HL-60 (cell line): Measurements from ENCODE around the gene LMAN2.

Experiments used
- GABPA ChIP-seq: IDR thresholded peaks from 2 replicates; pipeline ENCODE4 v1.6.1; 2012; ENCODE audit warnings: low read depth
- POLR2AphosphoS5 ChIP-seq: IDR thresholded peaks from 2 replicates; pipeline ENCODE4 v1.6.1; 2012; ENCODE audit warnings: low read depth
- SPI1 ChIP-seq: IDR thresholded peaks from 2 replicates; pipeline ENCODE4 v1.6.1; 2012; ENCODE audit warnings: low read depth, mild to moderate bottlenecking, borderline replicate concordance
- TF ChIP-seq, protein P1 (sequence below): IDR thresholded peaks from one replicate; pipeline ENCODE4 v1.5.1; 2011; ENCODE audit warnings: low read length, control low read depth, inconsistent platforms; ENCODE audit not compliant: insufficient read depth
- TF ChIP-seq, protein P2 (sequence below): IDR thresholded peaks from 2 replicates; pipeline ENCODE4 v1.6.1; 2012; ENCODE audit warnings: low read depth; ENCODE audit not compliant: insufficient replicate concordance

DNA sequence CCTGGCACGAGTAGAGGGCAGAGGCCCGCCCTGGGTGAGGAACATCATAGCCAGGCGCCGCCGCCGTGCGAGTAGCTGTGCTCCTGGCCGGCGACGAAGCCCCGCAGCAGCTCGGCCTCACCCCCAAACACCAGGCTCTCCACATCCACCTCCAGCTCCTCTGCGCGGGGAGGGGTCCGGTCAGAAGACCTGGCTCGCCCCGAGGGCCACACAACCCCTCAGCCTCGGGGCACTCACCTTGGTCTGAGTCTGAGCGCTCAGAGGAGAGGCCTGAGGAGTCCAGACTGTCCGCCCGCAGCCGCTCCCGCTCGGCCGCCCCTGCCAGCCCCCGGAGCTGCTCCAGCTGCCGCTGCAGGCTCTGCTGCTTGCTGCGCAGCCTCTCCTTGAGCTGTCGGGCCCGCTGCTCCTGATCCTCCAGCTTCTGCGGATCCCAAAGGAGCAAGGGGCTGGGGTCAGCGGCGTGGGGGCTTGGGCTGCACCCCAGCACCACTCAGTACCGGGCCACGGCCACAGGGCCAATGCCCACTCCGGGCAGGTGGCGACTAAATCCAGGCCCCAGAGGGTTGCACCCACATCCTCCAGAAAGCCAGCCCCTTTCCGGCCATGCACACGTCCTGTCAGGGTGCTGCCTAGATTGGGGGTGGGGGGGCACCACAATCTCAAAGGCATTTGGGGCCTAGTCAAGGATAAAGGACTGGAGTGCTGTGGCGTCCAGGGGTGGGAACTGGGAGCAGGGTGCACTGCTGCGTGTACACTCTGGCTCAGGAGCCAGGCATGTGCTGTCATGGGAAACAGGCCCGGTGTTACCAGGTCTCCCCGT is 43.7 kb downstream of the LMAN2 start:
- TF ChIP-seq, protein P1, sequence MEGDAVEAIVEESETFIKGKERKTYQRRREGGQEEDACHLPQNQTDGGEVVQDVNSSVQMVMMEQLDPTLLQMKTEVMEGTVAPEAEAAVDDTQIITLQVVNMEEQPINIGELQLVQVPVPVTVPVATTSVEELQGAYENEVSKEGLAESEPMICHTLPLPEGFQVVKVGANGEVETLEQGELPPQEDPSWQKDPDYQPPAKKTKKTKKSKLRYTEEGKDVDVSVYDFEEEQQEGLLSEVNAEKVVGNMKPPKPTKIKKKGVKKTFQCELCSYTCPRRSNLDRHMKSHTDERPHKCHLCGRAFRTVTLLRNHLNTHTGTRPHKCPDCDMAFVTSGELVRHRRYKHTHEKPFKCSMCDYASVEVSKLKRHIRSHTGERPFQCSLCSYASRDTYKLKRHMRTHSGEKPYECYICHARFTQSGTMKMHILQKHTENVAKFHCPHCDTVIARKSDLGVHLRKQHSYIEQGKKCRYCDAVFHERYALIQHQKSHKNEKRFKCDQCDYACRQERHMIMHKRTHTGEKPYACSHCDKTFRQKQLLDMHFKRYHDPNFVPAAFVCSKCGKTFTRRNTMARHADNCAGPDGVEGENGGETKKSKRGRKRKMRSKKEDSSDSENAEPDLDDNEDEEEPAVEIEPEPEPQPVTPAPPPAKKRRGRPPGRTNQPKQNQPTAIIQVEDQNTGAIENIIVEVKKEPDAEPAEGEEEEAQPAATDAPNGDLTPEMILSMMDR = no peak
- no peak for TF ChIP-seq POLR2AphosphoS5
- TF ChIP-seq, protein P2, sequence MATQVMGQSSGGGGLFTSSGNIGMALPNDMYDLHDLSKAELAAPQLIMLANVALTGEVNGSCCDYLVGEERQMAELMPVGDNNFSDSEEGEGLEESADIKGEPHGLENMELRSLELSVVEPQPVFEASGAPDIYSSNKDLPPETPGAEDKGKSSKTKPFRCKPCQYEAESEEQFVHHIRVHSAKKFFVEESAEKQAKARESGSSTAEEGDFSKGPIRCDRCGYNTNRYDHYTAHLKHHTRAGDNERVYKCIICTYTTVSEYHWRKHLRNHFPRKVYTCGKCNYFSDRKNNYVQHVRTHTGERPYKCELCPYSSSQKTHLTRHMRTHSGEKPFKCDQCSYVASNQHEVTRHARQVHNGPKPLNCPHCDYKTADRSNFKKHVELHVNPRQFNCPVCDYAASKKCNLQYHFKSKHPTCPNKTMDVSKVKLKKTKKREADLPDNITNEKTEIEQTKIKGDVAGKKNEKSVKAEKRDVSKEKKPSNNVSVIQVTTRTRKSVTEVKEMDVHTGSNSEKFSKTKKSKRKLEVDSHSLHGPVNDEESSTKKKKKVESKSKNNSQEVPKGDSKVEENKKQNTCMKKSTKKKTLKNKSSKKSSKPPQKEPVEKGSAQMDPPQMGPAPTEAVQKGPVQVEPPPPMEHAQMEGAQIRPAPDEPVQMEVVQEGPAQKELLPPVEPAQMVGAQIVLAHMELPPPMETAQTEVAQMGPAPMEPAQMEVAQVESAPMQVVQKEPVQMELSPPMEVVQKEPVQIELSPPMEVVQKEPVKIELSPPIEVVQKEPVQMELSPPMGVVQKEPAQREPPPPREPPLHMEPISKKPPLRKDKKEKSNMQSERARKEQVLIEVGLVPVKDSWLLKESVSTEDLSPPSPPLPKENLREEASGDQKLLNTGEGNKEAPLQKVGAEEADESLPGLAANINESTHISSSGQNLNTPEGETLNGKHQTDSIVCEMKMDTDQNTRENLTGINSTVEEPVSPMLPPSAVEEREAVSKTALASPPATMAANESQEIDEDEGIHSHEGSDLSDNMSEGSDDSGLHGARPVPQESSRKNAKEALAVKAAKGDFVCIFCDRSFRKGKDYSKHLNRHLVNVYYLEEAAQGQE = no peak
- no peak for TF ChIP-seq GABPA
- TF ChIP-seq SPI1 = no peak
